Prostate gland (tissue), 2 donors: ENCODE measurements around the gene ABCB11.

Experiments used
- POLR2A ChIP-seq: fragments of 450-650 bp; IDR thresholded peaks from one replicate; pipeline ENCODE4 v1.6.1; 2016; ENCODE audit warnings: antibody characterized with exemption, mild to moderate bottlenecking
- POLR2AphosphoS5 ChIP-seq: sonication (generic); formaldehyde crosslinking; IDR thresholded peaks from one replicate; pipeline ENCODE4 v1.6.1; 2017; ENCODE audit warnings: antibody characterized with exemption
- TF ChIP-seq, protein P1 (sequence below), 4 experiments: fragments of 200-600 bp in 2 of 4; fragments of 450-650 bp in 2 of 4; sonication (generic) in 2 of 4; IDR thresholded peaks; 1 replicate in 3 of 4; 2 replicates in 1 of 4; pipeline ENCODE4 v1.5.1; 2016 to 2019; ENCODE audit warnings: antibody characterized with exemption in 4 of 4, mild to moderate bottlenecking in 2 of 4, moderate library complexity in 2 of 4

DNA sequence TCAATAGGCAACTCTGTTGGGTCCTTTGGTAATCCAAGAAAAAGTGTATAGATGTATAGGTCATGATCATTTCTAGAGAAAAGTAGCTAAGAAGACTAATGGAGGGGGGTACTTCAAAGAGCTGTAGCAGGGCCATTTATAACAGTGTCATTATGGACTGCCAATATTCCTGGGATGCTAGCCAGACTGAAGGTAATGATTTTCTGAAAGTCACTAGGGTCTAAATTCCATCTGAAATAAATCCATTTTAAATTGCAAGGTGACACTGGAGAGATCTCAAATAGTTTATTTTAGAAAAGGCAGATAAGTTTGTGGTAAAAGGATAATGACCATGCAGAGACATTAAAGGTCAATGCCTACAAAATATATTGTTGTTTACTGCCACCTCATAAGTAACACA is 136.4 kb downstream of the ABCB11 start:
- TF ChIP-seq, protein P1, sequence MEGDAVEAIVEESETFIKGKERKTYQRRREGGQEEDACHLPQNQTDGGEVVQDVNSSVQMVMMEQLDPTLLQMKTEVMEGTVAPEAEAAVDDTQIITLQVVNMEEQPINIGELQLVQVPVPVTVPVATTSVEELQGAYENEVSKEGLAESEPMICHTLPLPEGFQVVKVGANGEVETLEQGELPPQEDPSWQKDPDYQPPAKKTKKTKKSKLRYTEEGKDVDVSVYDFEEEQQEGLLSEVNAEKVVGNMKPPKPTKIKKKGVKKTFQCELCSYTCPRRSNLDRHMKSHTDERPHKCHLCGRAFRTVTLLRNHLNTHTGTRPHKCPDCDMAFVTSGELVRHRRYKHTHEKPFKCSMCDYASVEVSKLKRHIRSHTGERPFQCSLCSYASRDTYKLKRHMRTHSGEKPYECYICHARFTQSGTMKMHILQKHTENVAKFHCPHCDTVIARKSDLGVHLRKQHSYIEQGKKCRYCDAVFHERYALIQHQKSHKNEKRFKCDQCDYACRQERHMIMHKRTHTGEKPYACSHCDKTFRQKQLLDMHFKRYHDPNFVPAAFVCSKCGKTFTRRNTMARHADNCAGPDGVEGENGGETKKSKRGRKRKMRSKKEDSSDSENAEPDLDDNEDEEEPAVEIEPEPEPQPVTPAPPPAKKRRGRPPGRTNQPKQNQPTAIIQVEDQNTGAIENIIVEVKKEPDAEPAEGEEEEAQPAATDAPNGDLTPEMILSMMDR (IDR thresholded peaks at IDR 0.05), result no peak
- no peak for TF ChIP-seq POLR2A
- TF ChIP-seq POLR2AphosphoS5, result no peak
